GM18517 (cell line): ENCODE data around the gene SPPL3.
"Not testable (repeated sequence)": the region's sequence is repeated elsewhere in the genome, so short reads cannot be mapped to it uniquely, and the experiment has no call there.

ENCODE experiments used
- ATAC-seq: cut with Tn5 transposase; IDR thresholded peaks from one replicate; pipeline ENCODE4 v1.9.1; 2021; ENCODE audit warnings: mild to moderate bottlenecking, moderate library complexity; ENCODE audit not compliant: unreplicated experiment

Gene SPPL3, protein sequence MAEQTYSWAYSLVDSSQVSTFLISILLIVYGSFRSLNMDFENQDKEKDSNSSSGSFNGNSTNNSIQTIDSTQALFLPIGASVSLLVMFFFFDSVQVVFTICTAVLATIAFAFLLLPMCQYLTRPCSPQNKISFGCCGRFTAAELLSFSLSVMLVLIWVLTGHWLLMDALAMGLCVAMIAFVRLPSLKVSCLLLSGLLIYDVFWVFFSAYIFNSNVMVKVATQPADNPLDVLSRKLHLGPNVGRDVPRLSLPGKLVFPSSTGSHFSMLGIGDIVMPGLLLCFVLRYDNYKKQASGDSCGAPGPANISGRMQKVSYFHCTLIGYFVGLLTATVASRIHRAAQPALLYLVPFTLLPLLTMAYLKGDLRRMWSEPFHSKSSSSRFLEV

DNA sequence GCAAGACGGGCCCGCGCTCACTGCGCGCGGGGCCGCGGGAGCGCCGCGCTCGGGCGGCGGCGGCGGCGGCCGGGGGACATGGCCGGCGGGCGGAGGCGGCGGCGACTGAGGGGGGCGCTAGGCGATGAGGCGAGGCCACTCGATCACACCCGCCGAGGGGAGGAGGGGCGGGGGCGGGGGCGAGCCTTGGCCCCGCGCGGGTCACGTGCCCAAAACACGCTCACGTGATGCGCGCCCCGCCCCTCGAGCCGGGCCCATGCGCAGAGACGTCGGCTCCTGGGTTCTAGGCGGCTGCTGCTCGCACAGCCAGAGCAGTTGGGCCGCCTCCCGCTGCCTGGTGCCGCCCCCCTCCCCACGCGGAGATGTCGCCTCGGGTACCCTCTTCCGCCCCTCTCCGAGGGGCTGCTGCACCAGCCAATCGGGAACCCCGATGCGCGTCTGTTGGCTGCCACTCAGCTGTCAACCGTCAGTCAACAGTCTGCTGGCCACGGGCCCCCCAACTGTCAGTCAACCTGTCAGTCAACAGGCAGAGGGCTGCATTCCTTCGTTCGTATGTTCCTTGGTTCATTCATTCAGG lies at the start of gene SPPL3:
SPPL3 (minus strand) TSS at position 162 of the 577 bp plus-strand sequence. CDS start 491 bp downstream, outside the sequence.
- ATAC-seq = peak; percentile 52

DNA sequence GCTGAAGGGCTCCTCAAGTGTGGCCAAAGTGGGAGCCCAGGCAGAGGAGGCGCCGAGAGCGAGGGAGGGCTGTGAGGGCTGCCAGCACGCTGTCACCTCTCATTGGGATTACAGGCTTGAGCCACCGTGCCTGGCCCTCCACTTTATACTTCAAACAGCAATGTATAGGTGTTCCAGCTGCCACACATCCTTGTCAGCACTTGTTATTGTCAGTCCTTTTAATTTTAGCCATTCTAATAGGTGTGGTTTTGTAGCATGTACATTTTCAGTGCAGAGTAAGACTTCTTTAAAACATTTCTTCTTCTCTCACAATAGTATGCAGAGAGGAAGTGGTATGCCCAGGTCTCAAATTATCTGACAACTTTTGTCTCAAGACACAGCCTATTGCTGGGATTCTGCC lies 46.6 kb upstream of the SPPL3 start:
- ATAC-seq = no peak

DNA sequence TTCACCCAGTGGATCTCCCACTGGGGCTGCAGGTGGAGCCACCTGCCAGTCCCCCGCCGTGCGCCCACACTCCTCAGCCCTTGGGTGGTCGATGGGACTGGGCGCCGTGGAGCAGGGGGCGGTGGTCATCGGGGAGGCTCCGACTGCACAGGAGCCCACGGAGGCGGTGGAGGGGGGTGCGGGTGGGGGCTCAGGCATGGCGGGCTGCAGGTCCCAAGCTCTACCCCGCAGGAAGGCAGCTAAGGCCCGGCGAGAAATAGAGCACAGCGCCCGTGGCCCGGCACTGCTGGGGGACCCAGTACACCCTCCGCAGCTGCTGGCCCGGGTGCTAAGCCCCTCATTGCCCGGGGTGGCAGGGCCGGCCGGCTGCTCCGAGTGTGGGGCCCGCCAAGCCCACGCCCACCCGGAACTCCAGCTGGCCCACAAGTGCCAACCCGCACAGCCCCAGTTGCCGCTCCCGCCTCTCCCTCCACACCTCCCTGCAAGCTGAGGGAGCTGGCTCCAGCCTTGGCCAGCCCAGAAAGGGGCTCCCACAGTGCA lies 46.2 kb upstream of the SPPL3 start:
- not testable (repeated sequence) for ATAC-seq

GRCh38 chr12:120945516-120945915 lies 41.4 kb upstream of the SPPL3 start:
- ATAC-seq = not testable (repeated sequence)

- ATAC-seq = no peak
Measured at GRCh38 chr12:120944645-120945217, 40.6 kb upstream of the SPPL3 start.

DNA sequence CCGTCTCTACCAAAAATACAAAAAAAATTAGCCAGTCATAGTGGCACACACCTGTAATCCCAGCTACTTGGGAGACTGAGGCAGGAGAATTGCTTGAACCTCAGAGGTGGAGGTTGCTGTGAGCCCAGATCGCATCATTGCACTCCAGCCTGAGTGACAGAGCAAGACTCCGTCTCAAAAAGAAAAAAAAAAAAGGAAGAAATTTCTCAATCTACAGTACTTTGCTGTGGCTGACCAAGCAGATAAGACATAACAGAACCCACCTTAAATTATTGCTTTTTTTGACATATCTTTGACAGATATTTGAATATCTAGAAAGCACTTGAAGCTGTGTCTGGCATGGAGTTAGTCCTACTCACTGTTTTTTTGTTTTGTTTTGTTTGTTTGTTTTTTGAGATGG lies 39.3 kb upstream of the SPPL3 start:
- ATAC-seq = no peak

GRCh38 chr12:120941846-120942405 lies 37.8 kb upstream of the SPPL3 start:
- no peak for ATAC-seq

DNA sequence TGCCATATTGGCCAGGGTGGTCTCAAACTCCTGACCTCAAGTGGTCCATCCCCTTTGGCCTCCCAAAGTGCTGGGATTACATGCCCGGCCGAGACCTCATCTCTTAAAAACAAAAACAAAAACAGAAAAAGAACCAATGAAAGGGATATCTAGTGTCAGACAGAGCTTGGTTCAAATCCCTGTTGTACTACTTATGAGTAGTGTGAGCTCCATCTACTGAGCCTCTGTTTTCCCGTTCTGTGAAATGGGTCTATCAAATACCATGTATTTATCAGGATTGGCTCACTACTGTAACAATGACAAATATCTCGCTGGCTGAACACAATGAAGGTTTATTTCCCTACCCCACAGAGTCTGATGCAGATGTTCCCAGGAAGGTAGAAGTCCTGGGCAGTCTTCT lies 37.3 kb upstream of the SPPL3 start:
- no peak for ATAC-seq

DNA sequence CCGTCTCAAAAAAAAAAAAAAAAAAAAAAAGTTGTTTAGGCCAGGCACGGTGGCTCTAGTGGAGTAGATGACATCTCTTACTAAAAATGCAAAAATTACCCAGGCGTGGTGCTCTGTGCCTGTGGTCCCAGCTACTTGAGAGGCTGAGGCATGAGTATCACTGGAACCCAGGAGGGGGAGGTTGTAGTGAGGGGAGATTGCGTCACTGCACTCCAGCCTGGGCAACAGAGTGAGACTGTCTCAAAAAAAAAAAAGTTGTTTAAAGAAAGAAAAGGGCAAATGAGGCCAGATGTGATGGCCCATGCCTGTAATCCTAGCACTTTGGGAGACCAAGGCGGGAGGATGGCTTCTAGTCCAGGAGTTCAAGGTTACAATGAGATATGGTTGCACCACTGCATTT lies 36.6 kb upstream of the SPPL3 start:
- ATAC-seq = no peak

DNA sequence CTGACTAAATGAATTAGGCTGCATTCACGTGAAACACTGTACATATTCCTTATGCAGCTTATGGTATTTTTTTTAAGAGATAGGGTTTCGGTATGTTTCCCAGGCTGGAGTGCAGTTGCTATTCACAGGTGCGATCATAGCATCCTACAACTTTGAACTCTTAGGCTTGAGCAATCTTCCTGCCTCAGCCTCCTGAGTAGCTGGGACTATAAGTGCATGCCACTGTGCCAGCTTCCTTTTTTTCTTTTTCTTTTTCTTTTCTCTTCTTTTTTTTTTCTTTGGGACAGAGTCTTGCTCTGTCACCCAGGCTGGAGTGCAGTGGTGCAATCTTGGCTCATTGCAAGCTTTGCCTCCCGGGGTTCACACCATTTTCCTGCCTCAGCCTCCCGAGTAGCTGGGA lies 35.8 kb upstream of the SPPL3 start:
- no peak for ATAC-seq

DNA sequence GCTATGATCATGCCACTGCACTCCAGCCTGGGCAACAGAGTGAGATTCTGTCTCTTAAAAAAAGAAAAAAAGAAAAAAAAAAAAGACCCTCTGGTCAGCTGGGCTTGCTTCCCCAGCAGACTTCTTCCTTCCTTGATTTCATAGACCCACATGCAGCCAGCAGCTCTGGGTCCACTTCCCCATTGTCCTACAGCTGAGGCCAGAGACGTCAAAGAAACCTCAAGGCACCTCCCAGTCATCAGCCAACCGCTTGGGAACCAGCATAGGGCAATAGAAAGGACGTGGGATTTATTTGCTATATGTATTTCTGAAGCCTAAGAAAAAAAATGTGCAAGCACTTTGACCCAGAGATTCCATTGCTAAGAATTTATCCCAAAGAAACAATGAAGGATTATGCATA lies 35.4 kb upstream of the SPPL3 start:
- no peak for ATAC-seq

DNA sequence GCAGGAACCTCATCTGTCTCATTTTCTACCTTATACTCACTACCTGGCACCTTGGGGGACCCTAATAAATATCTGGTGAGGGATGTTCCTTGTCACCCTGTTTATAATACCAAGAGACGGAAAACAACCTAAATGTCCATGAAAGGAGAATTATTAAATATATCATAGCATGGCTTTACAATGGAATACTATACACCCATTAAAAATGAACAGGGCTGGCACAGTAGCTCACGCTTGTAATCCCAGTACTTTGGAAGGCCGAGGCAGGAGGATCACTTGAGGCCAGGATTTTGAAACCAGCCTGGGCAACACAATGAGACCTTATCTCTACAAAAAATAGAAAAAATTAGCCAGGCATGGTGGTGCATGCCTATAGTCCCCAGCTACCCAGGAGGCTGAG lies 34.3 kb upstream of the SPPL3 start:
- ATAC-seq = no peak

DNA sequence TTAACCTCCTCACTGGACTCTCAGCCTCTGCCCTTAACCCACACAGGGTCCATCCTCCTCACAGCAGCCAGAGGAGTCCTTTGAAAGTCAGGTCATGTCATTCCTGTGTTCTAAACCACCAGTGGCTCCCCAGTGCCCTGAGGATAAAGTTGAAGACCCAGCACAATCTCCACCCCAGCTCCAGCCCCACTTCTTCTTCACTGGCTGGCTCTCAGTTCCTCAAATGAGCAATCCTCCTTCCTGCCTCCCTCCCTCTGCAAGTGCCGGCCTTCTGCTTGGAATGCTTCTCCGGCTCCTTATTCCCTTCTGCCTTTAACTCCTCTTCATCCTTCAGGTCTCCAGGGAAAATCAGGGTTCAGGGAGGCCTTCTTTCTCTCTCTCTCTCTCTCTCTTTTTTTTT lies 32.0 kb upstream of the SPPL3 start:
- no peak for ATAC-seq

GRCh38 chr12:120933786-120934185 lies 29.6 kb upstream of the SPPL3 start:
- no peak for ATAC-seq

DNA sequence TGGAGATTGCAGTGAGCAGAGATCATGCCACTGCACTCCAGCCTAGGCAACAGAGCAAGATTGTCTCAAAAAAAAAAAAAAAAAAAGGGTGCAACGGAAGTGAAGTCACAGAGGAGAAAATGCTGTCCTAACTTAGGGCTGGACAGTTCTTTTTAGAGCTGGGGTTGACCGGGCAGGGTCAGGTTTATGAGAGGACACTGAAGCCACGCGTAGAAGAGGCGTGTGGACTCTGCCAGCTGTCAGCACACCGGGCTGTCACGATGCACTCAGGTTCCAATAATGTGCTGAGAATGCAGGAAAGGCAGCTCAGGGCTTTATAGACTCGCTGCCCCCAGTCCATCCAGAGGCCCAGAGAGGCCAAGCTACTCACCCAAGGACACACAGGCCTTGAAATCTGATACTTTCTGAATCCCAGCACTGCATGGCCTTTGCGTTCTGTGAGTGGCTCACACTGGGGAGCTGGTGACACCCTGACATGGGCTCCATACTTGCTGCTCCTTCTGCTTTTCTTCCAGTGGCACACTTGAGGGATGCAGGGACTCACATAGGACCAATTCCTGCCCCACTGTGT lies 28.9 kb upstream of the SPPL3 start:
- no peak for ATAC-seq

GRCh38 chr12:120932058-120932457 lies 27.9 kb upstream of the SPPL3 start:
- ATAC-seq = no peak

GRCh38 chr12:120930032-120930431 lies 25.9 kb upstream of the SPPL3 start:
- ATAC-seq = no peak

GRCh38 chr12:120928864-120929652 lies 24.9 kb upstream of the SPPL3 start:
- no peak for ATAC-seq

GRCh38 chr12:120925740-120926563 lies 21.8 kb upstream of the SPPL3 start:
- no peak for ATAC-seq

DNA sequence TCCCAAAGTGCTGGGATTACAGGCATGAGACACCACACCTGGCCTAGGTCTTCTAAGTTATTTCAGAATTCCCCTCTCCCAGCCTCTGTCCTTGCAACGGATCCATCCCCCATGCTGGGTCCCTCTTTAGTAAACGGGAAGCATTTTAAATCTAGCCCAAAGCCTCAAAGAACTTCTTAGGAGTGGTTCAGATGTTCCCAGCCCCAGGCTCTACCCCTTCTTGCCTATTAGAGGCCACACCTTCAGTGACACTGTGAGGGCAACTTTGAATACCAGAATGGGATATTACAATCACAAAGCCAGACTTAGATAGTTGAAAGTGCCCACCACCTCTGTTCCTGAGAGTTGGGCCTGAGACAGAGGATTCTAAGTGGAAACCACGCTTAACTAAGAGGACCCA lies 18.1 kb upstream of the SPPL3 start:
- no peak for ATAC-seq
